Activated gamma-delta T cell (primary cell): ENCODE measurements around the gene TRPM7.
"Not testable (repeated sequence)": the region's sequence is repeated elsewhere in the genome, so short reads cannot be mapped to it uniquely, and the experiment has no call there.

Source experiments
- DNase-seq: peaks from one replicate; lab custom pipeline; 2025; lab: John Stamatoyannopoulos, UW
- total RNA-seq, 2 donors: gene quantifications; one replicate each; lab custom pipeline; 2026; lab: John Stamatoyannopoulos, UW

The TRPM7 gene, protein sequence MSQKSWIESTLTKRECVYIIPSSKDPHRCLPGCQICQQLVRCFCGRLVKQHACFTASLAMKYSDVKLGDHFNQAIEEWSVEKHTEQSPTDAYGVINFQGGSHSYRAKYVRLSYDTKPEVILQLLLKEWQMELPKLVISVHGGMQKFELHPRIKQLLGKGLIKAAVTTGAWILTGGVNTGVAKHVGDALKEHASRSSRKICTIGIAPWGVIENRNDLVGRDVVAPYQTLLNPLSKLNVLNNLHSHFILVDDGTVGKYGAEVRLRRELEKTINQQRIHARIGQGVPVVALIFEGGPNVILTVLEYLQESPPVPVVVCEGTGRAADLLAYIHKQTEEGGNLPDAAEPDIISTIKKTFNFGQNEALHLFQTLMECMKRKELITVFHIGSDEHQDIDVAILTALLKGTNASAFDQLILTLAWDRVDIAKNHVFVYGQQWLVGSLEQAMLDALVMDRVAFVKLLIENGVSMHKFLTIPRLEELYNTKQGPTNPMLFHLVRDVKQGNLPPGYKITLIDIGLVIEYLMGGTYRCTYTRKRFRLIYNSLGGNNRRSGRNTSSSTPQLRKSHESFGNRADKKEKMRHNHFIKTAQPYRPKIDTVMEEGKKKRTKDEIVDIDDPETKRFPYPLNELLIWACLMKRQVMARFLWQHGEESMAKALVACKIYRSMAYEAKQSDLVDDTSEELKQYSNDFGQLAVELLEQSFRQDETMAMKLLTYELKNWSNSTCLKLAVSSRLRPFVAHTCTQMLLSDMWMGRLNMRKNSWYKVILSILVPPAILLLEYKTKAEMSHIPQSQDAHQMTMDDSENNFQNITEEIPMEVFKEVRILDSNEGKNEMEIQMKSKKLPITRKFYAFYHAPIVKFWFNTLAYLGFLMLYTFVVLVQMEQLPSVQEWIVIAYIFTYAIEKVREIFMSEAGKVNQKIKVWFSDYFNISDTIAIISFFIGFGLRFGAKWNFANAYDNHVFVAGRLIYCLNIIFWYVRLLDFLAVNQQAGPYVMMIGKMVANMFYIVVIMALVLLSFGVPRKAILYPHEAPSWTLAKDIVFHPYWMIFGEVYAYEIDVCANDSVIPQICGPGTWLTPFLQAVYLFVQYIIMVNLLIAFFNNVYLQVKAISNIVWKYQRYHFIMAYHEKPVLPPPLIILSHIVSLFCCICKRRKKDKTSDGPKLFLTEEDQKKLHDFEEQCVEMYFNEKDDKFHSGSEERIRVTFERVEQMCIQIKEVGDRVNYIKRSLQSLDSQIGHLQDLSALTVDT (N-terminal part only)
- 240 to 277 reads per million in 2 donors for total RNA-seq

DNA sequence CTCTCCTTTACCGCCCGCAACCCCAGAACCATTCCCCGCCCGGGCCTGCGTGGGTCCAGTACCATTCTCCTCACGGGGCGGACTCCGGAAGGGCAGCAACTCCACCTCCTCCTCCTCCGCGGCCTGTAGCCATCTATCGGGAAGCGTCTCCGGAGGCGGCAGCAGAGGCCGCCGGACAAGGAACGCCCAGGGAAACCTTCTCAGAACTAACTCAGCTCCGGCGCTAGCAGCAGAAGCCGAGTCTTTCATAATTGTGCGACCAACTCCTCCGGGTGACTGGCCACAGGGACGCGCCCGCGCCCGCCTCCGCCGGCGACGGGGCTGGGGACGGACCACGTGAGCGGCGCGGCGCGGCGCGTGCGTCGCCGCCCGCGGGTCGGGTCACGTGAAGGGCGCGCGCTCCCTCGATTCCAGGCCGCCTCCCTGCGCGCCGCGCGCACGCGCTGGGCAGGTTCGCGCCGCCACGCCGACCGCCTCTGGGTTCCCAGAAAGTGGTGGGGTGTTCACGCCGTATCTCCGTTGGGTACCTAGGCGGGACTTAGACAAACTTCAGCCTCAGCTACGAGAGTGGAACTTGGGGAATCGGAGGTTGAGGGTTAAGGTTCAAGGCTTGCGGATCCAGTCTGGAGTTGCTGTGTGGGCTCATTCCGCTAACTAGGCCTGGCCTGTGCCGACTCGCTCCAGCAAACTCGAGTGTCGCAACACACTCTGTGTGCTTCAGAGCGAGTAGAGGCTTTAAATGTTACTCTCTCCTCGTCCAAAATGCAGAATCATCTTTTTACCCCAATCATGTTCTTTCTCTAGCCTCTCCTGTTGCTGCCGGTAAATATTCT lies at the start of gene TRPM7:
TRPM7 (minus strand) TSS at position 329 of the 833 bp plus-strand sequence; CDS start at position 65, 264 bp downstream.
- DNase-seq: peak; percentile 86

DNA sequence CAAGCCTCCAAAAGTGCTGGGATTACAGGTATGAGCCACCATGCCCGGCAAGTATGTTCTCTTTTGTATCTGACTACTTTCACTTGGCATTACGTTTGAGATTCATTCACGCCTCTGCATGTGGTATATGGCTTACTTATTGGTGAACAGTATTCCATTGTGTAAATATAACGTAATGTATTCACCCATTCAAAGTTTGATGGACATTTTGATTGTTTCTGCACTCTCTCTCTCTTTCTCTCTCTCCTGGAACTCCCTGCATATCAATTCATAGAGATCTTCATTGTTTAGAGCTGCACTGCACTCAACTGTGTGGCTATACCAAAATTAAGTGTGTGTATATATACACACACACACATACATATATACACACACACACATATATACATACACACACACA lies 48.6 kb upstream of the TRPM7 start:
- DNase-seq: no peak

DNA sequence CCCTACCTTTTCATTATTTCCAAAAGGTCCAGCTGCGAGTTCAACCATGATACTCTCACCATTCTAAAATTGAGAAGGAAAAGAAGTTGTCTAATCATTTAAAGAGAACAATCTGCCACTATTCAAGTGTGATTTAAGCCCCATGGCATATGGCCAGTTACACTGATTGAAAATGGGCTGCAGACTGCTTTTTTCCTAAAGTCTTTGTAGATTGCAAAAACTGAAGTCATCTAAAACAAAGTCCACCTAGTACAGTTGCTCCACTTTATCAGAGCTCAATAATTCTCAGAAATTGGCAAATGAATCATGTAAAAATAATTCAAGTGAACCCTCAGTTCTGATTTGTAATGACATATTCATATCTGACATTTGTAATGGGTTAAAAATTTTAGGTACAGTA lies 39.7 kb upstream of the TRPM7 start:
- DNase-seq: no peak

DNA sequence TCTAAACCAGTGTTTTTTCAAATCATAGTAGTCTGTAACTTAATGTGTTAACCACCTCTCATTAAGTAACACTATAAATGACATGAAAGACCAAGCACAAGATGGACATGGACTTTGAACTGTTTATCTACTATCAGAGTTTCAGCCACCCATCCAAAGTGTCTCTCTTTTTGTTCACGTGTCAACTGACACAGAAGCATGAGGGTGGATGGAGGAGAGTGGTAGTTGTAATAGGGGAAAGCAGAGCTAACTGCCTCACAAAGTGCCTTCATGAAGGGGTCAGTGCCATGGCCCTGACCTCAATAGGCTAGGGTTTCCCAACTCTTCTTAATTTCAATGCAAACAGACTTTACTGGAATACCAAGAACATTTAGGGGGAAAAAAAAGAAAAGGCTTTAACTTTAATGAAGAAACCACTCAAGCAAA lies 32.1 kb upstream of the TRPM7 start:
- no peak for DNase-seq

DNA sequence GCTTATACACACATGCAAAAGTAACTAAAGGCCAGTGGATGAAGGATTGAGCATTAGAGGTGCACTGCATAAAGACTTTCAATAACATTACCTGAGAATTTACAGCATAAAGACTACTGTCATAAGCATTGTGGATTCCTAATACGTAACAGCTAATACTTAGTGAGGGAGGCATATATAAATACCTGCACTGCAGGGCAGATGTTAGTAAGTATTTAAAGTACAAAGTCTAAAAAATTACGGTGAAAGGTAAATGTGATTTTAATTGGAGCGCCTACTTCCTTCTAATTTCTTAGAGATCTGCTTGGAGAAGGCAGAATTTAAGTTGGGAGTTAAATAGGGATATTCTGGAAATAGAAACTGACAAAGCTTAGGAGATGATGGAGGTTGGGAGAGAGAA lies 25.4 kb upstream of the TRPM7 start:
- DNase-seq: no peak

DNA sequence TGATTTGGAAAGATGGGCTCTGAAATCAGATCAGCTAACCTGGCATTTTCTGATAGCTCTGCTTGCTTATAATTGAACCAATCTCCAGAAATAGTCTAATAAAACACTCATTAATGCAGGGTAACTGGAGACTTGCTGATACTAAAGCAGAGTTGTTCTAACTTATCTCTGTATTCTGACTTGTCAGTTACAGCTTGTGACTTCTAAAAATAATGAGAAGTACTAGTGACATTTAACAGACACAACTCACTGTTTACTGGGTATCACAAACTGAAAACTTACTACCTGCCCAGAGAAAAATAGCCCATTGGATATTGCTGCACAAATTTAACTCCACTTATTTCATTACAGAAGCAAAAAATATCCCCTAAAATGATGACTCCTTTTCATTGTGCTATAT lies 24.0 kb upstream of the TRPM7 start:
- DNase-seq: no peak

DNA sequence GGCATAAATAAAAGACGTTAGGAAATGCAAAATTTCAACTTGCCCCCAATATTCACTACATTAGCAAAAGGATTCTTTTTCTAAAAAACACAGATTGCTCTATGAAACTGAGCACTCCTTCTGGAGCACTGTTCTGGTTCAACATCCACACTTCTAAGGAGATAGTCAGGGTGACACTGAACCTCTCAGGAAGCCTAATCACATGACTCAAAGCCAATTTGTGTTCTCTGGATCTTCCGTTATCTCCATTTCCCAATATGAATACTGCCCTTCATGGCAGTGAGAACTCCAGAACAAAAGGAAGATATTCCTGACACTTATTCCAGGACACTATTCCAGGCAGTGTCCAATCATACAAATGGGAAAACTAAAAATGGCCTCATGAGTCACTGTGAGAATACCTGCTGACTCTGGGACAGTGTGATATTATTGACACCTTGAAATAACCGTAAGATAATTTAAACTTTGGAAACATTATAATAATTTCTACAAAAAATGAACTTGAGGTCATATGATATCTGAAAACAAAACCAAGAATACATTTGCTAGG lies 21.4 kb upstream of the TRPM7 start:
- DNase-seq: no peak

DNA sequence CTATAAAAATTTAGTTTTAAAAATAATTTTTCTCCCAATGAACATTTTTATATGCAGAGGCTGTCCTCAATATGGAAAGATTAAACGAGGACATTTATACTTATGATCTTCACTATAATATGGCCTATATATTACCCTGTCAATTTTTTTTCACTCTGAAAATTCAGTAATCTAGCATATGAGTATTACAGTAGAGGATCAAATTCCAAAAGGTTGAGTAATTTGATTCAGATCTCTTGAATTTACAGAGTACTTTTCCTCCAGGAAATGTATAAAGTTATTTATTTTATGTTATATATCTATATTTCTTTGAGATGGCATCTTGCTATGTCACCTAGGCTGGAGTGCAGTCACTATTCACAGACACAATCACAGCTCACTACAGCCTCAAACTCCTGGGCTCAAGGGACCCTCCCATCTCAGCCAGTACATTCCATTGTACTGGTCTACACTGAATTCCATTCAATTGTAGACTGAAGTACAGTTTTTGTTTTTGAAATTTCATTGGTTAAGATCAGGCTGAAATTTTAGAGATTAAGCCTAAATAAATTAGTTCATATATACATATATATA lies 16.3 kb upstream of the TRPM7 start:
- no peak for DNase-seq

DNA sequence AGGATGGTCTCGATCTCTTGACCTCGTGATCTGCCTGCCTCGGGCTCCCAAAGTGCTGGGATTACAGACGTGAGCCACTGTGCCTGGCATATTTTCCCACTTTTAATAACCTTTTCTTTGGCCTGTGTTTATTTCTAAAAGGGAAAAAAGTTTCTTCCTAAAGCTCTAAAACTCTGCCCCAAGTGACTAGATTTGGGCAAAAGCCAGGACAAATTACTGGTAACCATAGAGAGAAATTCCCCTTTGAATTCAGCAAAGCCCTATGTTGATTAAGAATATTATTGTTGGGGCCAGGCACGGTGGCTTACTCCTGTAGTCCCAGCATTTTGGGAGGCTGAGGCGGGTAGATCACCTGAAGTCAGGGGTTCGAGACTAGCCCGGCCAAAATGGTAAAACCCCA lies 11.5 kb upstream of the TRPM7 start:
- DNase-seq: no peak

DNA sequence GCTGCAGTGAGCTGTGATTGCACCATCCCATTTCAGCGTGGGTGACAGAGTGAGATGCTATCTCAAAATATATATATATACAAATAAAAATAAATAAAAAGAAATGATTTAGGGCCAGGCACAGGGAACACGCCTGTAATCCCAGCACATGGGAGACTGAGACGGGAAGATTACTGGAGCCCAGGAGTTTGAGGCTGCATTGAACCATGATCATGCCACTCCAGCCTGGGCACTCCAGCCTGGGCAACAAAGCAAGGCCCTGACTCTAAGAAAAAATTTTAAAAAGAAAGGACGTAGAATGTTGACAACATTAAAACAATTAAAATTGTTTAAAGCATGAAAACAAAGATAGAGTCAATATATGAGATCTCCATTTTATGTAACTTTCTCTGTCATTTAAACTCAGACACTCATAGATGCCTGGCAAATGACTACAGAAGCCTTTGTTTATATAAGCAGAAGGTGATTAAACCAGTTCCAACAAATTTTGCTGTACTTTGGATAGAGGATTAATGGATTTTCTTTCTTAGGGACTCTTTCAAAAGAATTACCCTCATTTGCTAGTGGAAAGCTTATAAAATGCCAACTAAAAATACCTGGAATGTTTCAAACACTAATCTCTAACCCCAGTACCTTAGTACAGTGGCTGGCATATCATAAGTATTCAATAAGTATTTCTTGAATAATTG lies 10.7 kb upstream of the TRPM7 start:
- no peak for DNase-seq

DNA sequence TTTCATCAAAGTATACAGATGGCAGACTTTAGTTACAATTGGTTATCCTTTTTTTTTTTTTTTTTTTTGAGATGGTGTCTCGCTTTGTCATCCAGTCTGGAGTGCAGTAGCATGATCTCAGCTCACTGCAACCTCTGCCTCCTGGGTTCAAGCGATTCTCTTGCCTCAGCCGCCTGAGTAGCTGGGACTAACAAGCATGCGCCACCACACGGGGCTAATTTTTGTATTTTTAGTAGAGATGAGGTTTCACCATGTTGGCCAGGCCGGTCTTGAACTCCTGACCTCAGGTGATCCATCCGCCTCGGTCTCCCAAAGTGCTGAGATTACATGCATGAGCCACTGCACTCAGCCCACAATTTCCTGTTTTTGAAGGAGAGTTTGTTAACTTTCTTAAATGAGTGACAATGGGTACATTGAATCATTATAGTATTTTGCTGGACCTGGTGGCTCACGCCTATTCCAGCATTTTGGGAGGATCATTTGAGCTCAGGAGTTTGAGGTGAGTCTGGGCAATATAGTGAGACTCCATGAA lies 8.1 kb upstream of the TRPM7 start:
- DNase-seq: not testable (repeated sequence)

DNA sequence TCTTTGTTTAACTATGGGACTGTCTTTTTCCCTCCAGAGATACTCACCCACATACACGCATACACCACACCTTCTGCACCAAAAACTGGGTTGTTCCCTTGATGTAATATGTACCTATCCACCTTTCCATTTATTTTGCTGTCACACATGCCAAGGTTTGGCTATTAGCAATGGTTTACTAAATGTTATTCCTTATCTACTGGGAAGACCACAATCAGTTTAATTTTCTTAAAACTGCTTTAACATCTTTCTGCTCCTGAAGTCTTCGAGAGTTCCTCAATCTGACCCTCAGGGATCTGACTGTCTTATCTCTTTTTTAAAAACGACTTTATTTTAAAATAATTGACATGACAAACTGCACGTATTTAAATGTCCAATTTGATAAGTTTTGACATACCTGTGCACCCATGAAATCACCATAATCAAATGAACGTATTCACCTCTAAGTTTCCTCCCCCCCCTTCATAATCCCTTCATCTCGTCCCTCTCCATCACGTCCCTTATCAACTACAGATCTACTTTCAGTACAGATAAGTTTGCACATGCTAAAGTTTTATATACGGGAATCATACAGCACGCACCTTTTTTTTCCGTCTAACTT lies 805 bp upstream of the TRPM7 start:
- no peak for DNase-seq

DNA sequence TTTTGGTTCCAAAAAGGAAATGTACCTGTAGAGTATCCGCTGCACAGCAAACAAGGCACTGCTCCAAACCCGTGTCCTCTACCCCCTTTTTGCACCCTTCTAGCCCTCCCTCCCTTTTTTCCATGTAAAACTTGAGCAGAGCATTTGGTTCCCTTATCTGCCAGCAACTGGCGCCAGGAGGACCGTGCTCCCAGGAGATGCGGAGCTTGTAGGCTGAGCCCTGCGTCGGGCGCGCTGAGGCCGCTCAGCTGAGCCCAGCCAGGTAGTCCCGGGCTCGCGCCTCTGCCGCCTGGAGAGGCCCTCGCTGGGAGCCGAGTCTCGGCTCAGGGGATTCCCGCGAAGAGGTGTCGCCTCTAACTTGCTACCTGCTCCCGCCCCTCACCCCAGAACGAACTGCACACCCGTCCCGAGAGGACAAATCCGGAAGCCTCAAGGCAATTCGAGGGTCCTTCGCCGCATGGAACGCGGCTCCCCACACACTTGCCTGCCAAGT lies 575 bp downstream of the TRPM7 start:
- DNase-seq: peak; percentile 64

DNA sequence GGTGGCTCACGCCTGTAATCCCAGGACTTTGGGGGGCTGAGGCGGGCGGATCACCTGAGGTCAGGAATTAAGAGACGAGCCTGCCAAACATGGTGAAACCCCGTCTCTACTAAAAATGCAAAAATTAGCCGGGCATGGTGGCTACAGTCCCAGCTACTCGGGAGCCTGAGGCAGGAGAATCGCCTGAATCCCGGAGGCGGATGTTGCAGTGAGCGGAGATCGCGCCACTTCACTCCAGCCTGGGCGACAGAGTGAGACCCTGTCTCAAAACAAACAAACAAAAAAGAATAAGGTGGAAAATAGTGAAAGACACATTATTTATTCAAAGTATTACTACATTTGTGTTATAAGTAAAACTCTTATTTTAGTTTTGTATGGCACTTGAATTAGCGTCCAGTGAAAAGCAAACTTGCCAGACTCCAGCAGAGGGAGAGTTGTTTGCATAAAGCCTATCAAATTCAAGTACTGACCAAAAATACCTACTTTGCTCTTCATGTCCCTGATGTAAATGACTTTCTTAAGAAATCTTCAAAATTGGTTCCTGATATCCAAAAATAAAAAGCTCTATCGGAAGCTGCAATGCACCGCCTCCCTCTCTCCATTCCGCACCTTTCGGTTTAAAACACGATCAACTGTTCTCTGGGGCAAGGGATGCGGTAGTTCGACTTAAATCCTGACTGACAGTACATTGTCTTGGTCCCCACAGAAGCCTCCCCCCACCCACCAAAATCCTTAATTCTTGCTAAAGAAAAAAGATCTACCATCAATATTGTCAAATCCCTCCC lies 1.2 kb downstream of the TRPM7 start:
- DNase-seq: no peak

DNA sequence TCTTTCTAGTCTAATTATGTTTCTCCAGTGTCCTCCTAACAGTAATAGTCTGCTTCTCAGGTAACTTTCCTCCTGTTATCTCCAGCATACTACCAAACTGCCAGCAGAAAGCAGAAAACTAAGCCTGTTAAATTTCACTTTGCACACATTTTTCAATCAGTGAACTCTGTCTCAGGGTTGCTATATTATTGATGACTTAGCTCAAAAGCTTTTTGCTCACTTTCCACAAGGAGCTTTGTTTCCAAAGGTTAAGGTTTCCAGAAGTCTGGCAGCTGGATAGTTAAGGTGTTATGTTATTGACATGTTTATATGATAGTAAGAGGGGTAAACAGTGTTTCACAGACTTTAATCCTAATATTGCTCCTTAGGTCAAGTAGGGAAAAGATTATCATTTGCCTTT lies 5.1 kb downstream of the TRPM7 start:
- no peak for DNase-seq

DNA sequence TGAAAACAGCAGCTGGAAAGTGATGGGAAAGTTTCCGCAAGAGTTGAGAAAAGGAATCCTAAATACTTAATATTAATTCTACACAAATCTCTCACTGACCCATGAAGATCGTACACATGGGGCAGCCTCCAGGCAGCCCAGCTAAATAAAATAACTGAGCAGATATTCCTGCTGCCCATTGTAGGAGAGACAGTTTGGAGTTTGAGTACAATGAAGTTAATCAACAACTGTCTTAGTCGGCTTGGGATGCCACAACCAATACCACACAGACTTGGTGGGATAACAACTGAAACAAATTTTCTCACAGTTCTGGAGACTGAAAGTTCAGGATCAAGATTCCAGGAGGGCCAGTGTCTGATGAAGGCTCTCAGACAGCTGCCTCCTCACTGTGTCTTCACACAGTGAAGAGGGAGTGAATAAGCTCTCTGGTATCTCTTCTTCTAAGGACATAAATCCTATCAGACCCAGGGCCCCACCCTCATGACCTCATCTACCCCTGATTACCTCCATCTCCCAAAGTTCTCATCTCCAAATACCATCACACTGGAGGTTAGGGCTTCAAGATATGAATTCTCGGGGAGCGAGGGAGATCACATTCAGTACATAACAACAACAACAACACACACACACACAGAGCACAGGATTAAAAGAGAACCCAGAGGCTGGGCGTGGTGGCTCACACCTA lies 9.7 kb downstream of the TRPM7 start:
- no peak for DNase-seq

DNA sequence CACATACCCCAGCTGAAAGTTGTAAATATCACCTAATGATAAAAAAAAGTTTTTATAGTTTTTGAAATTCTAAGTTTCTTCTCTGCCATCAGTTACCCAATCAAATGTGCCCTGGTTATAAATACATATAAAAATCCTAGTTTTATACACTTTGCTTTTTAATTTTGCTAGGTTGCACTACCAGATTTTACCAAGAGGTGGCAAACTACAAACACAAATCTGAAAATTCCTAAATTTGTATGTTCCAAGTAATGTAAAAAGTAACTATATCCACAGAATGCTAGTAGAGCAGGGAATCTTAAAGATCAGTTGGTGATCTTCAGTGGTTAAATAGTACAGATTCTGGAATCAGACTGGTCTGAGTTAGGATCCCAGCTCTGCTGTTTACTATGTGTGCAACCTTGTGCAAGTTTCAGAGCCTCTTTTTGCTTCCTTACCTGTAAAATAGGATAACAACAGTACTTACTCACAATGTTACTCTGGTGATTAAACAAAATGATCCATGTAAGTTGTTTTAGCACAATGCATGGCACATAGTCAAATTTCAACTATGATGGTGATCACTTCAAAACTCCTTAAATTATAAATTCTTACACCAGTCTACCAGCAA lies 11.0 kb downstream of the TRPM7 start:
- DNase-seq: no peak
